HCT116 (cell line): Measurements from ENCODE around the gene MAN2C1. TPM values are rescaled to one million over a fixed set of nuclear protein-coding genes. Genes with fewer than 3 reads are reported as not detected.

Experiments
- ATAC-seq: fragments of 200-7000 bp; cut with Tn5 transposase; 2 replicates; pipeline ENCODE4 v1.9.1; 2020; ENCODE audit warnings: mild to moderate bottlenecking, moderate library complexity
- BruUV-seq: library from RNA; stranded (reverse); fragments of 400-500 nt; replicated peaks from 2 replicates; lab custom pipeline; 2021; lab: Mats Ljungman, UMichigan
- CTCF ChIA-PET: fragments of 300-600 bp; sonication (Branson Sonifier 250); formaldehyde crosslinking; loops from one replicate; lab custom pipeline; 2021; ENCODE audit warnings: antibody characterized with exemption; lab: Charles Lee
- POLR2A ChIA-PET: fragments of 300-600, 350-600 bp; sonication (Branson Sonifier 250); formaldehyde crosslinking; loops from one replicate; lab custom pipeline; 2021; ENCODE audit warnings: antibody characterized with exemption; lab: Charles Lee
- RAD21 ChIA-PET, 2 experiments: fragments of 300-600 bp; sonication (Branson Sonifier 250); formaldehyde crosslinking; loops; one replicate each; lab custom pipeline; 2023; ENCODE audit warnings: low total read pairs in 2 of 2; ENCODE audit not compliant: uncharacterized antibody in 2 of 2, unreplicated experiment in 2 of 2, low non-redundant PET in 1 of 2; lab: Charles Lee
- DNase-seq: peaks from one replicate; pipeline ENCODE4 v3.0.0-alpha.2; 2010; ENCODE audit warnings: low read depth, low spot score
- H2AFZ ChIP-seq: fragments of 200-600 bp; shearing (Covaris generic), sonication (generic); 2 replicates; pipeline ENCODE4 v1.6.1; 2017; ENCODE audit warnings: low read depth, mixed run types, mixed read lengths, antibody characterized with exemption, low read length; ENCODE audit not compliant: poor library complexity, severe bottlenecking
- H3K27ac ChIP-seq: 2 replicates; pipeline ENCODE4 v1.5.1; 2012; ENCODE audit warnings: low read depth, low read length
- H3K27me3 ChIP-seq: fragments of 200-600 bp; sonication (generic); 2 replicates; pipeline ENCODE4 v1.6.1; 2016; ENCODE audit warnings: mixed run types, low read length, mixed read lengths; ENCODE audit not compliant: insufficient read depth
- H3K36me3 ChIP-seq, 2 experiments: fragments of 200-500 bp in 1 of 2; fragments of 200-600 bp in 1 of 2; sonication (Bioruptor generic) in 1 of 2; sonication (generic) in 1 of 2; 2 replicates each; pipeline versions ENCODE4 v1.5.1 to v1.6.1; 2014 to 2016; ENCODE audit warnings: low read length in 2 of 2, inconsistent platforms in 1 of 2, mixed read lengths in 1 of 2, mixed run types in 1 of 2; ENCODE audit not compliant: insufficient read depth in 2 of 2, control insufficient read depth in 1 of 2
- H3K4me1 ChIP-seq, 2 experiments: fragments of 200-600 bp in 1 of 2; sonication (generic) in 1 of 2; 2 replicates each; pipeline versions ENCODE4 v1.5.1 to v1.6.1; 2012 to 2017; ENCODE audit warnings: low read length in 2 of 2, inconsistent platforms in 1 of 2, mild to moderate bottlenecking in 1 of 2, mixed read lengths in 1 of 2, mixed run types in 1 of 2, moderate library complexity in 1 of 2; ENCODE audit not compliant: insufficient read depth in 2 of 2, control insufficient read depth in 1 of 2
- H3K4me2 ChIP-seq: fragments of 200-600 bp; sonication (generic); 2 replicates; pipeline ENCODE4 v1.6.1; 2017; ENCODE audit warnings: mixed run types, low read length, mixed read lengths
- H3K4me3 ChIP-seq, 2 experiments: fragments of 200-600 bp in 1 of 2; sonication (generic) in 1 of 2; replicated peaks in 1 of 2; 2 replicates each; pipeline ENCODE4 v1.5.1; 2011 to 2016; ENCODE audit warnings: low read length in 2 of 2, control low read depth in 1 of 2, low read depth in 1 of 2, mild to moderate bottlenecking in 1 of 2, mixed read lengths in 1 of 2, mixed run types in 1 of 2
- H3K79me2 ChIP-seq: fragments of 200-600 bp; sonication (generic); 2 replicates; pipeline ENCODE4 v1.6.1; 2017; ENCODE audit warnings: mild to moderate bottlenecking, mixed run types, low read length, moderate library complexity, mixed read lengths; ENCODE audit not compliant: insufficient read depth
- H3K9ac ChIP-seq: fragments of 200-600 bp; sonication (generic); 2 replicates; pipeline ENCODE4 v1.6.1; 2016; ENCODE audit warnings: low read length, mixed read lengths
- H3K9me2 ChIP-seq: fragments of 200-600 bp; sonication (generic), shearing (Covaris generic); 2 replicates; pipeline ENCODE4 v1.6.1; 2017; ENCODE audit warnings: mixed run types, mild to moderate bottlenecking, moderate library complexity; ENCODE audit not compliant: insufficient read depth
- H3K9me3 ChIP-seq, 2 experiments: fragments of 200-500 bp in 1 of 2; fragments of 200-600 bp in 1 of 2; sonication (Bioruptor generic) in 1 of 2; sonication (generic) in 1 of 2; 2 replicates each; pipeline ENCODE4 v1.6.1; 2014 to 2017; ENCODE audit warnings: low read length in 2 of 2, mixed read lengths in 2 of 2, inconsistent platforms in 1 of 2, low read depth in 1 of 2, mild to moderate bottlenecking in 1 of 2, mixed run types in 1 of 2, moderate library complexity in 1 of 2; ENCODE audit not compliant: control insufficient read depth in 1 of 2, insufficient read depth in 1 of 2
- H4K20me1 ChIP-seq: fragments of 200-600 bp; sonication (generic), shearing (Covaris generic); 2 replicates; pipeline ENCODE4 v1.6.1; 2017; ENCODE audit warnings: mixed run types, mild to moderate bottlenecking, moderate library complexity; ENCODE audit not compliant: insufficient read depth
- CEBPB ChIP-seq: IDR thresholded peaks from 2 replicates; pipeline ENCODE4 v1.6.1; 2012; ENCODE audit warnings: low read depth
- ELF1 ChIP-seq: IDR thresholded peaks from 2 replicates; pipeline ENCODE4 v1.6.1; 2012; ENCODE audit warnings: low read depth, borderline replicate concordance
- EZH2phosphoT487 ChIP-seq: fragments of 200-600 bp; IDR thresholded peaks from 2 replicates; pipeline ENCODE4 v1.6.1; 2018; ENCODE audit warnings: antibody characterized with exemption, borderline replicate concordance
- FOSL1 ChIP-seq: IDR thresholded peaks from 2 replicates; pipeline ENCODE4 v1.6.1; 2012; ENCODE audit warnings: low read depth
- JUND ChIP-seq: IDR thresholded peaks from 2 replicates; pipeline ENCODE4 v1.6.1; 2012
- POLR2A ChIP-seq: IDR thresholded peaks from 2 replicates; pipeline ENCODE4 v1.7.0; 2011; ENCODE audit warnings: borderline replicate concordance; ENCODE audit not compliant: insufficient read depth, insufficient read length; ENCODE audit errors: extremely low read depth
- POLR2AphosphoS5 ChIP-seq: IDR thresholded peaks from 2 replicates; pipeline ENCODE4 v1.6.1; 2011; ENCODE audit warnings: mild to moderate bottlenecking, low read depth, low read length, moderate library complexity
- SIN3A ChIP-seq: IDR thresholded peaks from 2 replicates; pipeline ENCODE4 v1.6.1; 2012; ENCODE audit warnings: low read depth
- SP1 ChIP-seq: IDR thresholded peaks from 2 replicates; pipeline ENCODE4 v1.6.1; 2012; ENCODE audit warnings: low read depth
- SRF ChIP-seq: IDR thresholded peaks from 2 replicates; pipeline ENCODE4 v1.6.1; 2012; ENCODE audit warnings: low read depth
- TCF7L2 ChIP-seq: IDR thresholded peaks from 2 replicates; pipeline ENCODE4 v1.7.0; 2011; ENCODE audit warnings: borderline replicate concordance, inconsistent platforms; ENCODE audit not compliant: insufficient read depth, insufficient read length; ENCODE audit errors: extremely low read depth
- YY1 ChIP-seq: IDR thresholded peaks from 2 replicates; pipeline ENCODE4 v1.6.1; 2011; ENCODE audit warnings: low read length, low read depth, moderate library complexity, mild to moderate bottlenecking; ENCODE audit not compliant: insufficient replicate concordance; ENCODE audit errors: extremely low read depth
- ZFX ChIP-seq: fragments of 450-650 bp; IDR thresholded peaks from 2 replicates; pipeline ENCODE4 v1.6.1; 2017
- ZNF274 ChIP-seq: fragments of 200-500 bp; sonication (Bioruptor generic); IDR thresholded peaks from 2 replicates; pipeline ENCODE4 v1.6.1; 2014; ENCODE audit warnings: mild to moderate bottlenecking, low read depth, low read length, inconsistent platforms
- intact Hi-C: fragments of 100-400 bp; cut with micrococcal nuclease; formaldehyde crosslinking; loops from 2 replicates; pipeline ENCODE4 v1.10.0; 2022
- total RNA-seq: library from RNA; stranded (reverse); gene quantifications from one replicate; pipeline ENCODE4 v1.2.1, GENCODE V29; 2021; ENCODE audit not compliant: unreplicated experiment
- TF ChIP-seq, protein P1 (sequence below): IDR thresholded peaks from 2 replicates; pipeline ENCODE4 v1.6.1; 2012
- TF ChIP-seq, protein P2 (sequence below): IDR thresholded peaks from 2 replicates; pipeline ENCODE4 v1.6.1; 2012
- TF ChIP-seq, protein P3 (sequence below): IDR thresholded peaks from 2 replicates; pipeline ENCODE4 v1.6.1; 2011; ENCODE audit warnings: mild to moderate bottlenecking, low read length, moderate library complexity; ENCODE audit not compliant: insufficient replicate concordance; ENCODE audit errors: extremely low read depth

The MAN2C1 gene
- total RNA-seq, 1 experiment from 2014 or later: 118 TPM

DNA sequence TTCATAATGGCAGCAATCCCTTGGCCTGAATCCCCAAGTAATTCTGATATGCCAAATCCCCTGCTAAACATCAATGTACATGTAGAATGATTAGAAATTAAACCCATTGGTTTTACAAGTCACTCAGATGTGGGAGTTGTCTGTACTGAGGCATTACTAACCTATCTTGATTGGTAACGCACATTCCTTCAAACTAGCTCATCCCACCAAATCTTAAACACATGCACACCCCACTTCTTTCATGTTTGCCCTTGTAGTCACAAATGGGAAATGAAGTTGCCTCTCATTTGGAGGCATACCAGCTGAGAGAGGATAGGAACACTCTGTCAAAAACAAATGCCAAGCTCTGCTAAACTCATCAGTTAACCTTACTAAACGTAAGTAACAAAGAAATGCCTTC is 29.1 kb upstream of the MAN2C1 start:
- TF ChIP-seq TCF7L2 (no peak), POLR2A (no peak), ZFX (no peak), YY1 (no peak), SRF (no peak)
- TF ChIP-seq, protein P1, sequence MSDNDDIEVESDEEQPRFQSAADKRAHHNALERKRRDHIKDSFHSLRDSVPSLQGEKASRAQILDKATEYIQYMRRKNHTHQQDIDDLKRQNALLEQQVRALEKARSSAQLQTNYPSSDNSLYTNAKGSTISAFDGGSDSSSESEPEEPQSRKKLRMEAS: no peak
- H3K9ac ChIP-seq: no peak overlapping the region
- peaks cover 61% of the 10 kb centered on the region in 2 experiments for H3K36me3 ChIP-seq
- ChIA-PET RAD21 (no interaction called here), CTCF (no interaction called here), POLR2A (no interaction called here)
- no TSS peak for BruUV-seq
- H3K4me2 ChIP-seq: no peak overlapping the region
- H3K4me1 ChIP-seq: no peaks in the 10 kb centered on the region
- H3K27me3 ChIP-seq: no peaks in the 10 kb centered on the region
- H3K27ac ChIP-seq: no peak overlapping the region
- no peak for ATAC-seq
- H3K9me2 ChIP-seq: no peaks in the 10 kb centered on the region
- peaks cover 3% of the 10 kb centered on the region; the same call in 1 of the 2 replicates for H4K20me1 ChIP-seq
- no peak for DNase-seq
- intact Hi-C loops: no loop called here
- no peak overlapping the region for H3K4me3 ChIP-seq
- no peaks in the 10 kb centered on the region for H3K9me3 ChIP-seq
- H3K79me2 ChIP-seq: peaks cover 14% of the 10 kb centered on the region; the same call in 1 of the 2 replicates
- no peak overlapping the region for H2AFZ ChIP-seq

DNA sequence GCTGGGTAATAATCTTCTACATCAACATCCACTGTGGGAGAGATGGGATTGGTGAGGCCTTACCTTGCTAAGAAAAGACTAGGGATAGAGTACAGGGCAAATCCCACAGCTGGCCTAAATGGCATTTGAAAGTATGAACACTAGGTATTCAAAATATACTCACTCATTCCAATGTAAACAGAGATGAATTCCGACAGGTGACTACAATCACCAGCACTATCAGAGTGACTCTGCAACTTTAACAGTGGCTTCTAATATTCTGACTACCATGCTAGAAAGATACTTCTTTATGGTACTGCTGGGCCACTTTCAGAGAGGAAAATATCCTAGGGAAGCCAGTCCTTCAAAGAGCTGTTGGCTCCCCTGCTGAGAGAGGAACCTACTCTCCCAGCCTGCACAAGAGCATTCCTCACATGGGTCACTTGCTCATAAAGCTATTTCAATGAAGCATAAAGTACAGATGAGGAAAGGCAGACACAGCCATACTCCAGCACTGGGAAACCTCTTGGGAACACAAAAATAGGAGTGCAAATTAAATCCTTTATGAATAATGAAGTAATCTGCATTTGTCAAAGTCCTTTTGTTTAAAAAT is 21.5 kb upstream of the MAN2C1 start:
- no peaks in the 10 kb centered on the region for H3K9me2 ChIP-seq

More for the DNA sequence above, 21.5 kb upstream of the MAN2C1 start:
- H3K27me3 ChIP-seq: no peaks in the 10 kb centered on the region
- no peak overlapping the region for H2AFZ ChIP-seq
- no peaks in the 10 kb centered on the region; the same call in 1 of the 2 replicates for H3K79me2 ChIP-seq
- H3K9ac ChIP-seq: no peak overlapping the region
- no peak overlapping the region for H3K4me2 ChIP-seq
- CTCF ChIA-PET: no interaction called here
- TF ChIP-seq SRF (no peak), JUND (no peak), ZNF274 (no peak), ZFX (no peak), SP1 (no peak), POLR2AphosphoS5 (no peak), CEBPB (no peak), ELF1 (no peak), SIN3A (no peak), TCF7L2 (no peak), EZH2phosphoT487 (no peak), FOSL1 (no peak)
- TF ChIP-seq, protein P1: no peak
- TF ChIP-seq, protein P2, sequence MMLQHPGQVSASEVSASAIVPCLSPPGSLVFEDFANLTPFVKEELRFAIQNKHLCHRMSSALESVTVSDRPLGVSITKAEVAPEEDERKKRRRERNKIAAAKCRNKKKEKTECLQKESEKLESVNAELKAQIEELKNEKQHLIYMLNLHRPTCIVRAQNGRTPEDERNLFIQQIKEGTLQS: no peak
- TF ChIP-seq, protein P3, sequence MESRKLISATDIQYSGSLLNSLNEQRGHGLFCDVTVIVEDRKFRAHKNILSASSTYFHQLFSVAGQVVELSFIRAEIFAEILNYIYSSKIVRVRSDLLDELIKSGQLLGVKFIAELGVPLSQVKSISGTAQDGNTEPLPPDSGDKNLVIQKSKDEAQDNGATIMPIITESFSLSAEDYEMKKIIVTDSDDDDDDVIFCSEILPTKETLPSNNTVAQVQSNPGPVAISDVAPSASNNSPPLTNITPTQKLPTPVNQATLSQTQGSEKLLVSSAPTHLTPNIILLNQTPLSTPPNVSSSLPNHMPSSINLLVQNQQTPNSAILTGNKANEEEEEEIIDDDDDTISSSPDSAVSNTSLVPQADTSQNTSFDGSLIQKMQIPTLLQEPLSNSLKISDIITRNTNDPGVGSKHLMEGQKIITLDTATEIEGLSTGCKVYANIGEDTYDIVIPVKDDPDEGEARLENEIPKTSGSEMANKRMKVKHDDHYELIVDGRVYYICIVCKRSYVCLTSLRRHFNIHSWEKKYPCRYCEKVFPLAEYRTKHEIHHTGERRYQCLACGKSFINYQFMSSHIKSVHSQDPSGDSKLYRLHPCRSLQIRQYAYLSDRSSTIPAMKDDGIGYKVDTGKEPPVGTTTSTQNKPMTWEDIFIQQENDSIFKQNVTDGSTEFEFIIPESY: no peak
- TF ChIP-seq, all 23 proteins: peak for 0
- DNase-seq (no peak), ATAC-seq (no peak)
- peaks cover 74 to 81% of the 10 kb centered on the region in 2 experiments; a peak in 3 of 4 replicates for H3K36me3 ChIP-seq
- ChIA-PET RAD21 (no interaction called here), POLR2A (no interaction called here)
- H3K4me3 ChIP-seq: no peak overlapping the region
- intact Hi-C loops: no loop called here
- no peaks in the 10 kb centered on the region for H4K20me1 ChIP-seq
- no peak overlapping the region for H3K27ac ChIP-seq
- H3K4me1 ChIP-seq: no peaks in the 10 kb centered on the region
- BruUV-seq: no TSS peak
- no peaks in the 10 kb centered on the region for H3K9me3 ChIP-seq
